HCT116 (cell line): ENCODE data around the gene CA10. TPM values are rescaled to one million over a fixed set of nuclear protein-coding genes. Genes with fewer than 3 reads are reported as not detected.

Experiments
- ATAC-seq: fragments of 200-7000 bp; cut with Tn5 transposase; 2 replicates; pipeline ENCODE4 v1.9.1; 2020; ENCODE audit warnings: mild to moderate bottlenecking, moderate library complexity
- BruUV-seq: library from RNA; stranded (reverse); fragments of 400-500 nt; replicated peaks from 2 replicates; lab custom pipeline; 2021; lab: Mats Ljungman, UMichigan
- CTCF ChIA-PET: fragments of 300-600 bp; sonication (Branson Sonifier 250); formaldehyde crosslinking; loops from one replicate; lab custom pipeline; 2021; ENCODE audit warnings: antibody characterized with exemption; lab: Charles Lee
- POLR2A ChIA-PET: fragments of 300-600, 350-600 bp; sonication (Branson Sonifier 250); formaldehyde crosslinking; loops from one replicate; lab custom pipeline; 2021; ENCODE audit warnings: antibody characterized with exemption; lab: Charles Lee
- RAD21 ChIA-PET, 2 experiments: fragments of 300-600 bp; sonication (Branson Sonifier 250); formaldehyde crosslinking; loops; one replicate each; lab custom pipeline; 2023; ENCODE audit warnings: low total read pairs in 2 of 2; ENCODE audit not compliant: uncharacterized antibody in 2 of 2, unreplicated experiment in 2 of 2, low non-redundant PET in 1 of 2; lab: Charles Lee
- DNase-seq: peaks from one replicate; pipeline ENCODE4 v3.0.0-alpha.2; 2010; ENCODE audit warnings: low read depth, low spot score
- H2AFZ ChIP-seq: fragments of 200-600 bp; shearing (Covaris generic), sonication (generic); 2 replicates; pipeline ENCODE4 v1.6.1; 2017; ENCODE audit warnings: low read depth, mixed run types, mixed read lengths, antibody characterized with exemption, low read length; ENCODE audit not compliant: poor library complexity, severe bottlenecking
- H3K27ac ChIP-seq: 2 replicates; pipeline ENCODE4 v1.5.1; 2012; ENCODE audit warnings: low read depth, low read length
- H3K27me3 ChIP-seq: fragments of 200-600 bp; sonication (generic); 2 replicates; pipeline ENCODE4 v1.6.1; 2016; ENCODE audit warnings: mixed run types, low read length, mixed read lengths; ENCODE audit not compliant: insufficient read depth
- H3K36me3 ChIP-seq, 2 experiments: fragments of 200-500 bp in 1 of 2; fragments of 200-600 bp in 1 of 2; sonication (Bioruptor generic) in 1 of 2; sonication (generic) in 1 of 2; 2 replicates each; pipeline versions ENCODE4 v1.5.1 to v1.6.1; 2014 to 2016; ENCODE audit warnings: low read length in 2 of 2, inconsistent platforms in 1 of 2, mixed read lengths in 1 of 2, mixed run types in 1 of 2; ENCODE audit not compliant: insufficient read depth in 2 of 2, control insufficient read depth in 1 of 2
- H3K4me1 ChIP-seq, 2 experiments: fragments of 200-600 bp in 1 of 2; sonication (generic) in 1 of 2; 2 replicates each; pipeline versions ENCODE4 v1.5.1 to v1.6.1; 2012 to 2017; ENCODE audit warnings: low read length in 2 of 2, inconsistent platforms in 1 of 2, mild to moderate bottlenecking in 1 of 2, mixed read lengths in 1 of 2, mixed run types in 1 of 2, moderate library complexity in 1 of 2; ENCODE audit not compliant: insufficient read depth in 2 of 2, control insufficient read depth in 1 of 2
- H3K4me2 ChIP-seq: fragments of 200-600 bp; sonication (generic); 2 replicates; pipeline ENCODE4 v1.6.1; 2017; ENCODE audit warnings: mixed run types, low read length, mixed read lengths
- H3K4me3 ChIP-seq, 2 experiments: fragments of 200-600 bp in 1 of 2; sonication (generic) in 1 of 2; replicated peaks in 1 of 2; 2 replicates each; pipeline ENCODE4 v1.5.1; 2011 to 2016; ENCODE audit warnings: low read length in 2 of 2, control low read depth in 1 of 2, low read depth in 1 of 2, mild to moderate bottlenecking in 1 of 2, mixed read lengths in 1 of 2, mixed run types in 1 of 2
- H3K79me2 ChIP-seq: fragments of 200-600 bp; sonication (generic); 2 replicates; pipeline ENCODE4 v1.6.1; 2017; ENCODE audit warnings: mild to moderate bottlenecking, mixed run types, low read length, moderate library complexity, mixed read lengths; ENCODE audit not compliant: insufficient read depth
- H3K9ac ChIP-seq: fragments of 200-600 bp; sonication (generic); 2 replicates; pipeline ENCODE4 v1.6.1; 2016; ENCODE audit warnings: low read length, mixed read lengths
- H3K9me2 ChIP-seq: fragments of 200-600 bp; sonication (generic), shearing (Covaris generic); 2 replicates; pipeline ENCODE4 v1.6.1; 2017; ENCODE audit warnings: mixed run types, mild to moderate bottlenecking, moderate library complexity; ENCODE audit not compliant: insufficient read depth
- H3K9me3 ChIP-seq, 2 experiments: fragments of 200-500 bp in 1 of 2; fragments of 200-600 bp in 1 of 2; sonication (Bioruptor generic) in 1 of 2; sonication (generic) in 1 of 2; 2 replicates each; pipeline ENCODE4 v1.6.1; 2014 to 2017; ENCODE audit warnings: low read length in 2 of 2, mixed read lengths in 2 of 2, inconsistent platforms in 1 of 2, low read depth in 1 of 2, mild to moderate bottlenecking in 1 of 2, mixed run types in 1 of 2, moderate library complexity in 1 of 2; ENCODE audit not compliant: control insufficient read depth in 1 of 2, insufficient read depth in 1 of 2
- H4K20me1 ChIP-seq: fragments of 200-600 bp; sonication (generic), shearing (Covaris generic); 2 replicates; pipeline ENCODE4 v1.6.1; 2017; ENCODE audit warnings: mixed run types, mild to moderate bottlenecking, moderate library complexity; ENCODE audit not compliant: insufficient read depth
- CBX3 ChIP-seq: IDR thresholded peaks from 2 replicates; pipeline ENCODE4 v1.6.1; 2012; ENCODE audit warnings: low read depth
- CTCF ChIP-seq, 3 experiments: fragments of 200-600 bp in 1 of 3; sonication (generic) in 1 of 3; IDR thresholded peaks in 2 of 3; conservative IDR thresholded peaks in 1 of 3; 2 replicates each; pipeline ENCODE4 v1.5.1; 2012 to 2017; ENCODE audit warnings: low read depth in 2 of 3, low read length in 2 of 3, antibody characterized with exemption in 1 of 3, borderline replicate concordance in 1 of 3, control low read depth in 1 of 3, mild to moderate bottlenecking in 1 of 3, mixed read lengths in 1 of 3, mixed run types in 1 of 3, moderate library complexity in 1 of 3; ENCODE audit not compliant: insufficient read depth in 1 of 3
- POLR2AphosphoS5 ChIP-seq: IDR thresholded peaks from 2 replicates; pipeline ENCODE4 v1.6.1; 2011; ENCODE audit warnings: mild to moderate bottlenecking, low read depth, low read length, moderate library complexity
- YY1 ChIP-seq: IDR thresholded peaks from 2 replicates; pipeline ENCODE4 v1.6.1; 2011; ENCODE audit warnings: low read length, low read depth, moderate library complexity, mild to moderate bottlenecking; ENCODE audit not compliant: insufficient replicate concordance; ENCODE audit errors: extremely low read depth
- ZBTB33 ChIP-seq: IDR thresholded peaks from 2 replicates; pipeline ENCODE4 v1.6.1; 2011; ENCODE audit warnings: mild to moderate bottlenecking, low read length, moderate library complexity; ENCODE audit not compliant: insufficient replicate concordance; ENCODE audit errors: extremely low read depth
- intact Hi-C: fragments of 100-400 bp; cut with micrococcal nuclease; formaldehyde crosslinking; loops from 2 replicates; pipeline ENCODE4 v1.10.0; 2022
- total RNA-seq: library from RNA; stranded (reverse); gene quantifications from one replicate; pipeline ENCODE4 v1.2.1, GENCODE V29; 2021; ENCODE audit not compliant: unreplicated experiment

The CA10 gene
- total RNA-seq, 1 experiment from 2014 or later, result not detected

GRCh38 chr17:52064791-52065211 is 93.7 kb downstream of the CA10 start:
- H3K4me1 ChIP-seq, result no peaks in the 10 kb centered on the region
- H3K9ac ChIP-seq, result no peak overlapping the region
- H3K9me2 ChIP-seq, result no peaks in the 10 kb centered on the region
- intact Hi-C loops, result no loop called here
- TF ChIP-seq CBX3, result no peak
- TF ChIP-seq YY1, result no peak
- TF ChIP-seq POLR2AphosphoS5, result no peak
- TF ChIP-seq CTCF (IDR thresholded peaks at IDR 0.05 in 2 of 3, conservative IDR thresholded peaks at IDR 0.05 in 1 of 3; ENCODE audit: borderline replicate concordance in 1 of 3, insufficient read depth in 1 of 3, low read depth in 2 of 3, low read length in 2 of 3), result no peak
- TF ChIP-seq ZBTB33, result no peak
- DNase-seq (no peak), ATAC-seq (no peak)
- no peak overlapping the region for H2AFZ ChIP-seq
- CTCF ChIA-PET, result no interaction called here
- no peak overlapping the region for H3K27ac ChIP-seq
- no peaks in the 10 kb centered on the region for H4K20me1 ChIP-seq
- RAD21 ChIA-PET, result no interaction called here
- H3K36me3 ChIP-seq, result no peaks in the 10 kb centered on the region
- peaks cover 25 to 26% of the 10 kb centered on the region in 2 experiments; a peak in 2 of 4 replicates for H3K9me3 ChIP-seq
- POLR2A ChIA-PET, result no interaction called here
- H3K4me3 ChIP-seq, result no peak overlapping the region
- no peak overlapping the region for H3K4me2 ChIP-seq
- no peaks in the 10 kb centered on the region for H3K27me3 ChIP-seq
- H3K79me2 ChIP-seq, result no peaks in the 10 kb centered on the region
- BruUV-seq, result no TSS peak
